GM21737 (cell line): ENCODE results near the gene SMARCD2.
A peak's percentile ranks its signal among the peaks of the same experiment; 100 is the strongest.
"Not testable (repeated sequence)": the region's sequence is repeated elsewhere in the genome, so short reads cannot be mapped to it uniquely, and the experiment has no call there.

Source experiments
- ATAC-seq: cut with Tn5 transposase; IDR thresholded peaks from one replicate; pipeline ENCODE4 v1.9.1; 2021; ENCODE audit warnings: mild to moderate bottlenecking, moderate library complexity; ENCODE audit not compliant: unreplicated experiment

SMARCD2 gene

DNA sequence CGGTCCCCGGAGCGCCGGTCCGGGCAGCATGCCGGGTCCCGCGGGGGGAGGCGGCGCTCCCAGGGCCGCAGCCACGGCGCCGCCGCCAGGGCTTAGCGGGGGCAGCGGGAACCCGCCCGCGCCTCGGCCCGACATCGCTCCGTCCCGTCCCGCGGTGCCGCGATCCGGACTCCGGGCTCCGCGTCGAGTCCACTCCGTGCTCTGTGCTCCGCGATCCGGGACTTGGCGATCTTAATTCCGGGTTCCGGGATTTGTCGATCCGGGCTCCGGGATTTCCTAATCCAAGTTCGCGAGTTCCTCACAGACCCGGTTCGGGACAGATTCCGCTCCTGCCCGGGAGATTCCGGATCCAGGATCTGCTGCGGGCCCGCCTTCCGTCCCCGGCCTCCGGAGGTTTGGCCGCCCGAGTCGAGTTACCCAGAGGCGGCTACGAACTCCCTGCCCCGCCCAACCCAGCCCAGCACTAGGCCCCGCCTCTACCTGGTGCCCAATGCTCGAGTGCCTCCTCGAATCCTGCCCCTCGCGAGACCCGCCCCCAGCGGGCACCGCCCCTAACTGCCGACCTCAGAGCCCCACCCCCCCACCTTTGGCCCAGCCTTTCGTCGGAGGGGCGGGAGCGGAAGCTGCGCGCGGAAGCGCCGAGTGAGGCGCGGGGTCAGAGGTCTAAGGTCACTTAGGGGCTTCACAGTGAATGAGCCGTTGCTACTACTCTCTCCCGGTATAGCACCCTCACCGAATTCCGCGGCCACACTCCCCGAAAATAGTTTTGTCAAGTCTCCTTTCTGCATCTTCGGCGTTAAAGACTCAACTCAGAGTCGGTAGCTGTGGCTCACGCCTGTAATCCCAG lies at the start of gene SMARCD2:
Gene SMARCD2 (minus strand): TSS at position 146 of the 847 bp plus-strand sequence. CDS start 11 bp downstream, at position 135.
- peak; percentile 71 for ATAC-seq

DNA sequence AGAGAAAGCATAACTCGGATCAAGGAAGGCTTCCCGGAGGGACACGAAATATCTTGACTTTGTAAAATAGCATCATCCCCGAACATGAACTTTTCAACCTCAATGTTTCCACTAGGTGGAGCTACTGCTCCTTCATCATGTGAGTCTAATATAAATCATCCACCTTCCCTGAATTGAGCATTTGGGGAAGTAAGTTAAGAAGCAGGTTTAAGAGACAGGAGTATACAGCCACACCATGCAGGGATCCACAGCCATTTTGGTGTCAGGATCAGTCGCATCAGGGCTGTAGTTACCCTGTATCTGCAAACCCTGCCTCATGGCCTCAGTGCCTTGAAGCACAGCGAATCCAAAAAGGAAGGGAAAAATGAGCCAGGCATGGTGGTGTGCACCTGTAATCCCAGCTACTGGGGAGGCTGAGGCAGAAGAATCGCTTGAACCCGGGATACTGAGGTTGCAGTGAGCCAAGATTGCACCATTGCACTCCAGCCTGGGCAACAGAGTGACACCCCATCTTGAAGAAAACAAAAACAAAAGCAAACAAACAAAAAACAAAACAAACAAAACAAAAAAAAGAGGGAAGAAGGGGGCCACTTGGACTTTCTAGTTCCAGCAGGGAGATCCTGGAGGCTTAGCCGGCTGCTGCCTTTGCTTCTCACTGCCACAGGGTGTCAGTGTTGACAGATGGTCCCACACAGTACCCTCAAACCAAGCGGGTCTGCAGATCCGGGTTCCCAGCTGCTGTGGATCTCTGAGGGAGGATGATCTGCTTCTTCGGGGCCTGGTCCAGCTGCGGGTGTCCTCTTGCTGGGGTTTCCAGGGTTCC lies 46.8 kb upstream of the SMARCD2 start:
- not testable (repeated sequence) for ATAC-seq

DNA sequence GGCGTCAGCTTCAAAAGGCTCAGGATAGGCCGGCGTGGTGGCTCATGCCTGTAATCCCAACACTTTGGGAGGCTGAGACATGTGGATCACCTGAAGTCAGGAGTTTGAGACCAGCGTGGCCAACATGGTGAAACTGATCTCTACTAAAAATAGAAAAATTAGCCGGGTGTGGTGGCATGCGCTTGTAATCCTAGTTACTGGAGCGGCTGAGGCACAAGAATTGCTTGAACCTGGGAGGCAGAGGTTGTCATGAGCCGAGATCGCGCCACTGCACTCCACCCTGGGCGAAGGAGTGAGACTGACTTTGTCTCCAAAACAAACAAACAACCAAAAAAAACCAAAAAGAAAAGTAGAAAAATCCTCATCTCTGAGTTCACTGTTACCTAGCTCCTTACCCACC lies 42.6 kb upstream of the SMARCD2 start:
- ATAC-seq, result not testable (repeated sequence)

DNA sequence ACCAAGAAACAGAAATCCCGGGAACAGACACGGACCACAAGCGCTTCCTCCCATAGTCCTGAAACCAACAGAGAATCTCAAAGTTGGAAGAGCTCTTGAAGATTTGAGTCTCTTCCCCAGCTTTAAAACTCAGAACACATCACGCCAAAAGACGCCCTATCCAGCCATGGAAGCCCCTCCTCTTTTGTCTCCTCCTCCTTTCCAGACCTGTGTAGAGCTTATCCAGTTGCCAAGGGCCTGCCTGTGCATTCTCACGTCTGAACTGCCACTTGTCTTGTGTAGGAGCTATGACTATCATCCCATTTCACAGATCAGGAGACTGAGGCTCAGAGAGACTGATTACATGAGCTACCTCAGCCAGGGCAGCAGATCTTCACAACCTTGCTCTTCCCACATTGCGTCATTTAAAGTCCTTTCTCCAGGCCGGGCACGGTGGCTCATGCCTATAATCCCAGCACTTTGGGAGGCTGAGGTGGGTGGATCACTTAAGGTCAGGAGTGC lies 40.2 kb upstream of the SMARCD2 start:
- not testable (repeated sequence) for ATAC-seq

DNA sequence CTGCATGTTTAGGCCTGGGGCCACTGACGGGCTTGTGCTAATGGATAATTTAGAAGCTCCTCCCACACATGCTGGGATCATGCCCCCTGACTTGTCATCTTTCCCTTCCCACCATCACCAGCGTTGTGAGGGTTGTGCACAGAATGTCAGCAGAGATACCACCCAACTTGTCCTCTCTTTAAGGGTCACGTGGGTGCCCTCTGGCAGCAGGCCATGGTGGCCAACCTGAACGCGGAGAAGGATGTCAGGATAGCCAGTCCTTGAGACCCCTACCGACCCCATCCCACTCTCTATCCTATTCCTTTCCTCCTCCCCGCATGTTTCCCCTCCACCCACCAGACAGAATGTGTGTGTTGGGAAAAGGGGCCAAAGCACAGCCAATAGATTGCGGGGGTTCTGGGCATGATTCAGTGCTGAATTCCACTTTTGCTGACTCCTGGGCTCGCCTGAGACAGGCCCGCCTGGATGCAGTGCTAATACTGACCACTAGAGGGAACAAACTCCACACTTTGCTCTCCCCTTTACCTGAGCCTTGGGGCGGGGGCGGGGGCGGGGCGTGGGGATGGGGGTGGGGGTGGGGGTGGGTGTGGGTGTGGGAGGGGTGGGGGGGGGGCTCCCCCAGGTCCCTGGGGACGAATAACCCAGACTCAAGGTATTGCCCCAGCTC lies 39.6 kb upstream of the SMARCD2 start, which contains the start of gene GH2:
Gene GH2 (minus strand): TSS at position 10 of the 667 bp plus-strand sequence. CDS start 143 bp downstream, outside the sequence.
- ATAC-seq, result no peak

DNA sequence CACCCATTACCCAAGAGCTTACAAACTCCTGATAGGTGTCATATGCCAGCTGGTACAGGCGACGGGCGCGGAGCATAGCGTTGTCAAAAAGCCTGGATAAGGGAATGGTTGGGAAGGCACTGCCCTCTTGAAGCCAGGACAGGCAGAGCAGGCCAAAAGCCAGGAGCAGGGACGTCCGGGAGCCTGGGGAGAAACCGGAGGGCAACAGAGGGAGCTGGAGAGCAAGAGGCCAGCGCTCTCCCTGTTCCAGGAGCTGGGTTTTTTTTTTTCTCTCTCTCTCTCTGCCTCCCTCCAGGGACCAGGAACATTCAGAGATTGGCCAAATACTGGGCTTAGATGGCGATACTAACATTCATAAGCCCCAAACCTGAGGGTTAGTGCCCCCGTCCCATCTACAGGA lies 38.9 kb upstream of the SMARCD2 start:
- not testable (repeated sequence) for ATAC-seq

DNA sequence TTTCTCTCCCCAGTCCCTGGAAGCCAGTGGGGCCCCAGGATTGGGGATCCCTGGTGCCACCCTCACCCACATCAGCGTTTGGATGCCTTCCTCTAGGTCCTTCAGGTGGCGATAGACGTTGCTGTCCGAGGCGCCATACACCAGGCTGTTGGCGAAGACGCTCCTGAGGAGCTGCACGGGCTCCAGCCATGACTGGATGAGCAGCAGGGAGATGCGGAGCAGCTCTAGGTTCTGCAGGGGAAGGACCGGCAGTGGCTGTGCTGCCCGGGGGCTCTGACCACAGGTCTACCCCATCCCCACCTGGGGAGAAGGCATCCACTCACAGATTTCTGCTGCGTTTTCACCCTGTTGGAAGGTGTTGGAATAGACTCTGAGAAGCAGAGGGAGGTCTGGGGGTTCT lies 38.2 kb upstream of the SMARCD2 start:
- ATAC-seq, result no peak

DNA sequence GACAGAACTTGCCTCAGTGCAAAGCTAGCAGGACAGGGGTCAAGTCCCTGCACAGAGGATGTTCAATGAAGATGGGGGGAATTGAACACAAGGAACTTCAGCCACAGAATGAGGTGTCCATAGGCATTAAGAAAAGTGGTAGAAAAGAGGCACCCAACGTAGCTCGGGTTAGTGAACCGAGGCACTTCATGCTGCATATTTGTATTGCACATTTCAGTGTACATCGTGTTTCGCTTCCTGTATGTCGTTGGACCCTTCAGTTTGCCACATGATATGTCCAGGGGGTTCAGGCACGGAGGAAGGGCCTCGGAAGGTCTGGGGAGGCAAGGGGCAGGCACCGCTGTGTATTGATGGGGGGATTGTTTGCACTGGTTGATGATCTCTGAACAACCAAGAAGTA lies 35.9 kb upstream of the SMARCD2 start:
- ATAC-seq, result not testable (repeated sequence)

DNA sequence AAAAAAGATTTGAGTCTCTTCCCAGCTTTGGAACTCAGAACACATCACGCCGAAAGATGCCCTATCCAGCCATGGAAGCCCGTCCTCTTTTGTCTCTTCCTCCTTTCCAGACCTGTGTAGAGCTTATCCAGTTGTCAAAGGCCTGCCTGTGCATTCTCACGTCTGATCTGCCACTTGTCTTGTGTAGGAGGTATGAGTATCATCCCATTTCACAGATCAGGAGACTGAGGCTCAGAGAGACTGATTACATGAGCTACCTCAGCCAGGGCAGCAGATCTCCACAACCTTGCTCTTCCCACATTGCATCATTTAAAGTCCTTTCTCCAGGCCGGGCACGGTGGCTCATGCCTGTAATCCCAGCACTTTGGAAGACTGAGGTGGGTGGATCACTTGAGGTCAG lies 32.2 kb upstream of the SMARCD2 start:
- not testable (repeated sequence) for ATAC-seq

DNA sequence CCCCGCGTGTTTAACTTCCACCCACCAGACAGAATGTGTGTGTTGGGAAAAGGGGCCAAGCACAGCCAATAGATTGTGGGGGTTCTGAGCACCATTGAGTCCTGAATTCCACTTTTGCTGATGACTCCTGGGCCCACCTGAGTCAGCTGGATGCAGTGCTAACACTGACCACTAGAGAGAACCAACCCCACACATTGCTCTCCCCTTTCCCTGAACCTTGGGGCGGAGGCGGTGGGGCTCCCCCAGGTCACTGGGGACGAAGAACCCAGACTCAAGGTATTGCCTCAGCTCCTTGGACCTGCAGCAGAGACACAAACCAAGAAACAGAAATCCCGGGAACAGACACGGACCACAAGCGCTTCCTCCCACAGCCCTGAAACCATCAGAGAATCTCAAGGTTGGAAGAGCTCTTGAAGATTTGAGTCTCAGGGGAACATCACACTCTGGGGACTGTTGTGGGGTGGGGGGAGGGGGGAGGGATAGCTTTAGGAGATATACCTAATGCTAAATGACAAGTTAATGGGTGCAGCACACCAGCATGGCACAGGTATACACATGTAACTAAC lies 31.7 kb upstream of the SMARCD2 start:
- not testable (repeated sequence) for ATAC-seq

DNA sequence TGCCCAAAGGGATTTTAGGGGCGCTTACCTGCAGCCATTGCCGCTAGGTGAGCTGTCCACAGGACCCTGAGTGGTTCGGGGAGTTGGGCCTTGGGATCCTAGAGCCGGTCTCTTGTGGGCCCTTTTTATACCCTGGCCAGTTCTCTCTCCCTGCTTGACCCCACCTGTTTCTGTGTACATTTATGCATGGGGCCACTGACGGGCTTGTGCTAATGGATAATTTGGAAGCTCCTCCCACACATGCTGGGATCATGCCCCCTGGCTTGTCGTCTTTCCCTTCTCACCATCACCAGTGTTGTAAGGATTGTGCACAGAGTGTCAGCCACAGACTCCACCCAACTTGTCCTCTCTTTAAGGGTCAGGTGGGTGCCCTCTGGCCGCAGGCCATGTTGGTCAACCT lies 31.1 kb upstream of the SMARCD2 start, which contains the start of gene CSH2:
Gene CSH2 (minus strand): TSS at position 101 of the 400 bp plus-strand sequence. CDS start 63 bp downstream, at position 38.
- not testable (repeated sequence) for ATAC-seq

DNA sequence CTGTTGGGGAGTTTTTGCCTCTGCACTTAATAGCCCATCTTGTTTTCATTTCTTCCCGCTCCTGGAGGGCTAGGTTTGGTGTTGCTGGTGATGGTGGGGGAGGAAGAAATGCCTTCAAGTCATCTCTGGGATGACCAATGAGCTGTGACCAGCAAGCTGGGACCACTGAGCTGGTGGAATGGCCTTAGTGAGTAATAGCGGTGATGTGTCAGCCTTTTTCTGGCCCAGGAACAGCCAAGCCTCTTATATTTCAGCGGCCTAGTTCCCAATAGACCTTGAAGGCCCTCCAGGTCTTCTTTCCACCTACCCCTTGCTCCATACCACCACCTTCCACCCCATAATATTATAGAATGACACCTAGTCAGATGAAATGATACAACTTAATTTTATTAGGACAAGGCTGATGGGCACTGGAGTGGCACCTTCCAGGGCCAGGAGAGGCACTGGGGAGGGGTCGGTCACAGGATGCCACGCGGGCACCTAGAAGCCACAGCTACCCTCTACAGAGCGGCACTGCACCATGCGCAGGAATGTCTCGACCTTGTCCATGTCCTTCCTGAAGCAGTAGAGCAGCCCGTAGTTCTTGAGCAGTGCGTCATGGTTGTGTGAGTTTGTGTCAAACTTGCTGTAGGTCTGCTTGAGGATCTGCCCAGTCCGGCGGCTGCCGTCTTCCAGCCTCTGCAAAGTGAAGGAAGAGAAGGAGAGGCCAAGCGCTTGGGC lies 29.3 kb upstream of the SMARCD2 start:
- ATAC-seq, result not testable (repeated sequence)

DNA sequence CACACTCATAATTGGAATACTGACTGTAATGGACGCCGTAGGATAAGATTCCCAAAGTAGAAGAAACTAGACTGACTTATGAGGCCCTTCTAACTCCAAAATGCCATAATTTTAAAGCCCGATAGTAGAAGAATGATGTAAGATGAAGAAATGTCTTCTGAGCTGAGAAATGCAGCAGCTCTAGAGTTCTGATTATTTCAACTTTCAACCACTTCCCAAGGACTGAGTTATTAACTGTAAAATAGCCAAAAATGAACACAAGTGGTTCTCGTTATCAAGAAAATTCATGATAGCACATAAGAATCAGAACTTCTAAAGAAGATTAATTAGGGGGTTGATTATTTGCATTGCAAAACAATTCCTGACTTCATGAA lies 27.8 kb upstream of the SMARCD2 start:
- ATAC-seq, result not testable (repeated sequence)

DNA sequence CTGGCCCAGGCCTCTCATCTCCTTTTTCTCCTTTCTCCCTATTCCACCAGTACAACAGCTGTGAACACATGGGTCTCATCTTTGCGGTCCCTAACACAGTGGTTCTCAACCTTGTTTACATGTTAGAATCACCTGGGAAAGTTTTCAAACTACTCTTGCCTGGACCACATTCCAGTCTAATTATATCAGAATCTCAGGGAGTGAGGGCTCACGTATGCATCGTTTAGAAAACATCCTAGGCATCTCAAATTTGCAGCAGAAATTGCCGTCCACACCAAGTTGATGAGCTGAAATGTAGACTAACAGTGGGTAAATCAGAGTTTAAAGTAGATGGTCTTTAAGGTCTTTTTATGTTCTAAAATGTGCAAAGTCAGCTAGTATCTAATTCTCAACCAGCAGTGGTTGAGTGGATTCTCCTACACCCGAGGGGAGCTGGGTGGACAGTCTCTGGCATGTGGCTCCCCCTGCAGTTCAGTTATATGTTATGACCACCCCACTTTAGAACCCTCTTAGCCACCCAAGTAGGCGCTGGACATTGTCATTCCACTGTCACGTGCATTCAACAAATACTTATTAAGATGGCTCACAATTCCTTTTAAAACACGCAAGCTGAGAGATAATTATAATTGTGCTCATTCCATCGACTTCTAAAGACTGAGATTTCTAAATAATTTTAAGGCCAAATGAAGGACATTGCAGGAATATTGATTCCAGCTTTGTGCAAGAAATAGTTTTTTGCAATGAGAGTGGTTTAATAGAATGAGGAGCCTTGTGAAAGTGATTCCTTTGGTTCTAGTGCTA lies 27.2 kb upstream of the SMARCD2 start:
- not testable (repeated sequence) for ATAC-seq

DNA sequence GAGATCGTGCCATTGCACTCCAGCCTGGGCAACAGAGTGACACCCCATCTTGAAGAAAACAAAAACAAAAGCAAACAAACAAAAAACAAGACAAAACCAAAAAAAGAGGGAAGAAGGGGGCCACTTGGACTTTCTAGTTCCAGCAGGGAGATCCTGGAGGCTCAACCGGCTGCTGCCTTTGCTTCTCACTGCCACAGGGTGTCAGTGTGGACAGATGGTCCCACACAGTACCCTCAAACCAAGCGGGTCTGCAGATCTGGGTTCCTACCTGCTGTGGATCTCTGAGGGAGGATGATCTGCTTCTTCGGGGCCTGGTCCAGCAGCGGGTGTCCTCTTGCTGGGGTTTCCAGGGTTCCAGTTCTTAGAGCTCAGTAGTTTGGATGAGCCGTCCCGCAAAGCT lies 24.1 kb upstream of the SMARCD2 start:
- not testable (repeated sequence) for ATAC-seq

DNA sequence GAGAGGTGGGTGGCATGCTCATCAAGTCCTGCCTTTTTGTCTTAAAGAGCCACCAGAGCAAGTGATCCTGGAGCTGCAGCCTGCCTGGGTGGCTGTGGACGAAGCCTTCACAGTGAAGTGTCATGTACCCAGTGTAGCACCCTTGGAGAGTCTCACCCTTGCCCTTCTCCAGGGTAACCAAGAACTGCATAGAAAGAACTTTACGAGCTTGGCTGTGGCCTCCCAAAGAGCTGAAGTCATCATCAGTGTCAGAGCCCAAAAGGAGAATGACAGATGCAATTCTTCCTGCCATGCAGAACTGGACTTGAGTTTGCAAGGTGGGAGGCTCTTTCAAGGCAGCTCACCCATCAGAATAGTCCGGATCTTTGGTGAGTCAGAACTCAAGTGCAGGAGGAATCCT lies 16.8 kb upstream of the SMARCD2 start:
- ATAC-seq, result no peak

DNA sequence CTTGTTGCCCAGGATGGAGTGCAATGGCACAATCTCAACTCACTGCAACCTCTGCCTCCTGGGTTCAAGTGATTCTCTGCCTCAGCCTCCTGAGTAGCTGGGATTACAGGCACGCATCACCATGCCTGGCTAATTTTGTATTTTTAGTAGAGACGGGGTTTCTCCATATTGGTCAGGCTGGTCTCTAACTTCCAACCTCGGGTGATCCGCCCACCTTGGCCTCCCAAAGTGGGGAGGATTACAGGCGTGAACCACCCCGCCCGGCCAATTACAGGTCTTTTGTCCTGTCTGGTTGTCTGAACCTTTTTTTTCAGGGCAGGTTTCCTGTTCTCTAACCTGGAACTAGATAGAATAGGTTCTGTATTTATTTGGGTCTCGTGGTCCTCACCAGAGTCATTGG lies 13.9 kb upstream of the SMARCD2 start:
- not testable (repeated sequence) for ATAC-seq

DNA sequence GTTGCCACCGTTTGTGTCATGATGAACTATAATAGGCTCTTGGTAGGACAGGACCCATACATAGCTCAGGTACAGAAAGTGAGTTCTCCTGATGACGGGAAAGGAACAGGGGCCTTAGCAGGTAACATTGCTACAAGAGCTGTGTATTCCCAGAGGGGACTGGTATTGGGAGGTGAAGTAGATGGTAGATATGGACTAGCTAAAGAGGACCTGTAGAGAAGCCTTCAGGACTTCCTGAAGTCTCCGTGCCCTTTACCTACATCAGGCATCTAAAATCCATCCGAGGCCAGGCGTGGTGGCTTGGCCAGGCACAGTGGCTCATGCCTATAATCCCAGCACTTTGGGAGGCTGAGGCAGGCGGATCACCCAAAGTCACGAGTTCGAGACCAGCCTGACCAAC lies 12.7 kb upstream of the SMARCD2 start:
- no peak for ATAC-seq

DNA sequence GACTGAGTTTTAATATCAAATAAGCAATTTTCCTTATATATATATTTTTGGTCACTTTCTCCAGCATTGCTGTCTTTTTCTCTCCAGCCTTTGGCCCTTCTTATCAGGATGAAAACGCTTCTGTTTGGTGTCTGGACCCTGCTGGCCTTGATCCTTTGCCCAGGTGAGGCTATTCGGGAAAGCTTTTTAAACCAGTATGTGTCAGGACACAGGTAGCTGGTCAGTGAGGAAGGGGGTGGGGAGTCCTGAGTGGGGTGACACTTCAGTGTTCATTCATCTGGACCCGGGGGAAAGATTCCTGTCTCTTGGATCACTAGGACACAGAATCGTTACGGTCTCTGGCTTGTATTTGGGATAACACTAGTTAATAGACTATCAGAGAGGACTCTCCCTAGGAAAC lies 12.2 kb upstream of the SMARCD2 start:
- no peak for ATAC-seq
